ENCODE measurements around the gene SV2C.
A peak's percentile ranks its signal among the peaks of the same experiment; 100 is the strongest.

SV2C gene

GRCh38 chr5:76252437-76252836, 169.3 kb downstream of the SV2C start:
- Mint-ChIP-seq H3K4me1 (no peaks in the 10 kb centered on the region), H3K27ac (no peak overlapping the region), H3K36me3 (ENCODE audit: low read depth) (no peaks in the 10 kb centered on the region), H3K27me3 (ENCODE audit: low read depth) (peaks cover 11% of the 10 kb centered on the region), H3K9me3 (no peaks in the 10 kb centered on the region), H3K4me3 (no peak overlapping the region)
- no peak for TF ChIP-seq CTCF (IDR thresholded peaks at IDR 0.05; ENCODE audit: unreplicated experiment in 3 of 3)

- peak; percentile 71 to 80 (median 75) for TF ChIP-seq CTCF (IDR thresholded peaks at IDR 0.05; ENCODE audit: unreplicated experiment in 3 of 3)
- no peak overlapping the region for H3K4me3 Mint-ChIP-seq
- no peaks in the 10 kb centered on the region for H3K9me3 Mint-ChIP-seq
- no peaks in the 10 kb centered on the region for H3K36me3 Mint-ChIP-seq (ENCODE audit: low read depth)
- H3K27ac Mint-ChIP-seq, result no peak overlapping the region
- H3K4me1 Mint-ChIP-seq, result no peaks in the 10 kb centered on the region
- H3K27me3 Mint-ChIP-seq (ENCODE audit: low read depth), result peaks cover 11% of the 10 kb centered on the region
Observed at GRCh38 chr5:76256116-76256889, 173.1 kb downstream of the SV2C start.

- TF ChIP-seq CTCF (IDR thresholded peaks at IDR 0.05; ENCODE audit: unreplicated experiment in 3 of 3), result no peak
- H3K9me3 Mint-ChIP-seq, result peaks cover under 1% of the 10 kb centered on the region
- H3K27me3 Mint-ChIP-seq (ENCODE audit: low read depth), result peaks cover 11% of the 10 kb centered on the region
- H3K36me3 Mint-ChIP-seq (ENCODE audit: low read depth), result no peaks in the 10 kb centered on the region
- H3K4me1 Mint-ChIP-seq, result no peaks in the 10 kb centered on the region
- H3K27ac Mint-ChIP-seq, result no peak overlapping the region
- H3K4me3 Mint-ChIP-seq, result no peak overlapping the region
Observed at GRCh38 chr5:76257225-76257833, 174.1 kb downstream of the SV2C start.

GRCh38 chr5:76257897-76258296, 174.7 kb downstream of the SV2C start:
- no peak for TF ChIP-seq CTCF (IDR thresholded peaks at IDR 0.05; ENCODE audit: unreplicated experiment in 3 of 3)
- H3K4me3 Mint-ChIP-seq, result no peak overlapping the region
- peaks cover 11% of the 10 kb centered on the region for H3K27me3 Mint-ChIP-seq (ENCODE audit: low read depth)
- no peaks in the 10 kb centered on the region for H3K36me3 Mint-ChIP-seq (ENCODE audit: low read depth)
- H3K27ac Mint-ChIP-seq, result no peak overlapping the region
- H3K9me3 Mint-ChIP-seq, result peaks cover 6% of the 10 kb centered on the region
- H3K4me1 Mint-ChIP-seq, result no peaks in the 10 kb centered on the region

GRCh38 chr5:76264681-76265080, 181.5 kb downstream of the SV2C start:
- H3K4me1 Mint-ChIP-seq, result peaks cover 4% of the 10 kb centered on the region
- H3K27me3 Mint-ChIP-seq (ENCODE audit: low read depth), result no peaks in the 10 kb centered on the region
- no peak overlapping the region for H3K4me3 Mint-ChIP-seq
- no peak for TF ChIP-seq CTCF (IDR thresholded peaks at IDR 0.05; ENCODE audit: unreplicated experiment in 3 of 3)
- H3K36me3 Mint-ChIP-seq (ENCODE audit: low read depth), result no peaks in the 10 kb centered on the region
- peaks cover 18% of the 10 kb centered on the region for H3K9me3 Mint-ChIP-seq
- no peak overlapping the region for H3K27ac Mint-ChIP-seq

All from nephron (organoid).